Thyroid gland (tissue), 4 donors: ENCODE data around the gene TMEM258.

Experiments used
- CTCF ChIP-seq, 6 experiments: fragments of 200-600 bp in 3 of 6; fragments of 450-650 bp in 3 of 6; sonication (generic) in 3 of 6; IDR thresholded peaks; one replicate each; pipeline ENCODE4 v1.5.1; 2016 to 2019; ENCODE audit warnings: antibody characterized with exemption in 6 of 6, mild to moderate bottlenecking in 2 of 6, inconsistent platforms in 1 of 6, moderate library complexity in 1 of 6
- POLR2A ChIP-seq, 2 donors: fragments of 450-650 bp; IDR thresholded peaks; one replicate each; pipeline ENCODE4 v1.6.1; 2017; ENCODE audit warnings: antibody characterized with exemption in 2 of 2, mild to moderate bottlenecking in 2 of 2, moderate library complexity in 1 of 2

GRCh38 chr11:61745781-61746441, 46.5 kb downstream of the TMEM258 start:
- TF ChIP-seq CTCF (IDR thresholded peaks at IDR 0.05), result no peak
- TF ChIP-seq POLR2A (IDR thresholded peaks at IDR 0.05), result no peak
